Measurements from ENCODE around the gene C4BPB. TPM values are rescaled to one million over a fixed set of nuclear protein-coding genes. Genes with fewer than 3 reads are reported as not detected.

Gene C4BPB
- total and polyA plus RNA-seq, 2 of the 4 experiments (the other 2 are of a cell fraction), result not detected

DNA sequence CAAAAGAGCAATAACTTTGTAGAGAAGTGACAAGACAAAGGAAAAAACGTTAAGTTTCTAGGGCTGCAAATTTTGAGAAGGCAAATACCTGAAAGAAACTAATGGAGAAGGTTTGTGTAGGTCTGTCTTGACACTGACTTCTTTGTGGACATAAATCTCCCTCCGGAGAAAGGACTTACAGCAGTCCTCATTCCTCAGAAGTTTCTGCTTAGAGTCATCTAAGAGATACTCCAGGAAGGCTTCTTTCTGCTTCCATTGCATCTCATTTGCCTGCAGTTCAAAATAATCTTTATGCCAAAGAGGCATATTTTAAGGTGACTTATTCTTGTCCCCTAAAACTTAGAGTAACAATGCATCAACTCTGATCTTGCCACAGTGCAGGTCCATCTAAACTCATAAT is 4.4 kb upstream of the C4BPB start:
- Histone ChIP-seq H2BK20ac (ENCODE audit: low read depth, low read length) (no peak overlapping the region), H4K8ac (ENCODE audit: low read depth in 2 of 2, low read length in 2 of 2) (no peak overlapping the region), H3K27me3 (ENCODE audit: control insufficient read depth, insufficient read depth, low read length) (peaks cover 15% of the 10 kb centered on the region), H3K4ac (ENCODE audit: low read depth, low read length) (no peak overlapping the region), H2BK5ac (ENCODE audit: low read depth, low read length, poor library complexity, severe bottlenecking) (no peak overlapping the region), H3K23ac (ENCODE audit: low read depth, low read length) (no peak overlapping the region), H3K79me1 (ENCODE audit: low read depth in 1 of 2, low read length in 2 of 2) (no peaks in the 10 kb centered on the region), H3K14ac (replicated peaks; ENCODE audit: low read depth, low read length) (no peak overlapping the region), H3K36me3 (ENCODE audit: control insufficient read depth, insufficient read depth, low read length) (no peaks in the 10 kb centered on the region), H3K56ac (ENCODE audit: extremely low read depth, insufficient read depth, low read length) (no peak overlapping the region), H2BK15ac (ENCODE audit: low read depth, low read length) (no peak overlapping the region), H3K4me2 (ENCODE audit: low read depth, low read length) (no peak overlapping the region), H2BK120ac (ENCODE audit: low read depth, low read length) (no peak overlapping the region), H3K9me3 (ENCODE audit: control insufficient read depth, insufficient read depth, low read length) (no peaks in the 10 kb centered on the region), H2AK9ac (replicated peaks; ENCODE audit: low read depth, low read length, poor library complexity) (no peak overlapping the region), H2AFZ (replicated peaks; ENCODE audit: low read length, poor library complexity) (no peak overlapping the region), H3K4me3 (ENCODE audit: insufficient read depth, low read depth, low read length) (no peak overlapping the region), H3K9ac (ENCODE audit: low read depth, low read length) (no peak overlapping the region), H2AK5ac (ENCODE audit: low read depth, low read length) (no peak overlapping the region), H3K9me1 (ENCODE audit: insufficient read depth, low read length) (no peaks in the 10 kb centered on the region), H3K4me1 (ENCODE audit: control insufficient read depth, insufficient read depth, low read length) (no peaks in the 10 kb centered on the region), H4K20me1 (ENCODE audit: insufficient read depth, low read length) (no peaks in the 10 kb centered on the region), H3K18ac (ENCODE audit: low read depth, low read length) (no peak overlapping the region), H4K5ac (ENCODE audit: low read depth, low read length) (no peak overlapping the region), H4K91ac (ENCODE audit: insufficient read depth, low read depth, low read length) (no peak overlapping the region), H3K27ac (ENCODE audit: insufficient read depth, low read length) (no peak overlapping the region)
- no CpG with 5 or more reads among the region's 2 CpGs for WGBS, 2 experiments (ENCODE audit: extremely low coverage in 2 of 2, insufficient read length in 1 of 2)
- no TSS peak for BruUV-seq (replicated peaks)
- dilution Hi-C loops (cut with HindIII; ENCODE audit: low sequenced_read_pairs, unreplicated experiment), result no loop called here
- CTCF ChIA-PET, result interaction anchor here (0.5 to 2.9 kb wide), 8 partner anchors 11 to 795 kb away, joined by 3 to 13 read pairs (median 4); partner anchors contain the start of gene PFKFB2
- in situ Hi-C loops (cut with MboI; ENCODE audit: low sequenced_read_pairs), result no loop called here
- intact Hi-C loops (cut with micrococcal nuclease), result loop anchor here (1.0 to 2.0 kb wide), 2 partner anchors 239 to 321 kb away; no protein-coding TSS in a partner anchor
- POLR2A ChIA-PET (ENCODE audit: unreplicated experiment), result no interaction called here
- TF ChIP-seq MAZ (IDR thresholded peaks at IDR 0.05; ENCODE audit: borderline replicate concordance, low read depth, low read length) (no peak), POLR2A (IDR thresholded peaks at IDR 0.05; ENCODE audit: low read depth, low read length) (no peak), MXI1 (IDR thresholded peaks at IDR 0.05; ENCODE audit: borderline replicate concordance, low read depth, low read length) (no peak), RCOR1 (IDR thresholded peaks at IDR 0.05; ENCODE audit: insufficient replicate concordance, low read length) (no peak), BHLHE40 (IDR thresholded peaks at IDR 0.05; ENCODE audit: low read depth, low read length) (no peak), RAD21 (IDR thresholded peaks at IDR 0.05; ENCODE audit: low read length) (no peak), SMC3 (IDR thresholded peaks at IDR 0.05; ENCODE audit: low read depth, low read length) (no peak), NFE2L2 (IDR thresholded peaks at IDR 0.05; ENCODE audit: low read depth, low read length) (no peak), MAFK (IDR thresholded peaks at IDR 0.05; ENCODE audit: low read depth, low read length) (no peak), RFX5 (IDR thresholded peaks at IDR 0.05; ENCODE audit: low read depth, low read length) (no peak)
- ATAC-seq (ENCODE audit: low read depth) (peak; percentile 51), DNase-seq (peak; percentile 7)
